ENCODE results near the gene PRRC2C. TPM values are rescaled to one million over a fixed set of nuclear protein-coding genes. Genes with fewer than 3 reads are reported as not detected.

PRRC2C gene
- total and polyA plus RNA-seq, 10 donors = 30.1 to 216 (median 163) TPM

GRCh38 chr1:171521567-171521966 lies 36.2 kb downstream of the PRRC2C start:
- no peaks in the 10 kb centered on the region for H3K27me3 ChIP-seq (replicated peaks in 1 of 7)
- H3K36me3 ChIP-seq = peaks cover 6 to 100% (median 93%) of the 10 kb centered on the region in 6 donors
- H3K4me3 ChIP-seq = no peak overlapping the region
- DNase-seq = no peak
- TF ChIP-seq POLR2AphosphoS5 (IDR thresholded peaks at IDR 0.05) (no peak), POLR2A (IDR thresholded peaks at IDR 0.05) (no peak)
- TF ChIP-seq, protein P1, sequence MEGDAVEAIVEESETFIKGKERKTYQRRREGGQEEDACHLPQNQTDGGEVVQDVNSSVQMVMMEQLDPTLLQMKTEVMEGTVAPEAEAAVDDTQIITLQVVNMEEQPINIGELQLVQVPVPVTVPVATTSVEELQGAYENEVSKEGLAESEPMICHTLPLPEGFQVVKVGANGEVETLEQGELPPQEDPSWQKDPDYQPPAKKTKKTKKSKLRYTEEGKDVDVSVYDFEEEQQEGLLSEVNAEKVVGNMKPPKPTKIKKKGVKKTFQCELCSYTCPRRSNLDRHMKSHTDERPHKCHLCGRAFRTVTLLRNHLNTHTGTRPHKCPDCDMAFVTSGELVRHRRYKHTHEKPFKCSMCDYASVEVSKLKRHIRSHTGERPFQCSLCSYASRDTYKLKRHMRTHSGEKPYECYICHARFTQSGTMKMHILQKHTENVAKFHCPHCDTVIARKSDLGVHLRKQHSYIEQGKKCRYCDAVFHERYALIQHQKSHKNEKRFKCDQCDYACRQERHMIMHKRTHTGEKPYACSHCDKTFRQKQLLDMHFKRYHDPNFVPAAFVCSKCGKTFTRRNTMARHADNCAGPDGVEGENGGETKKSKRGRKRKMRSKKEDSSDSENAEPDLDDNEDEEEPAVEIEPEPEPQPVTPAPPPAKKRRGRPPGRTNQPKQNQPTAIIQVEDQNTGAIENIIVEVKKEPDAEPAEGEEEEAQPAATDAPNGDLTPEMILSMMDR (IDR thresholded peaks at IDR 0.05 in 8 of 11, conservative IDR thresholded peaks at IDR 0.05 in 3 of 11) = no peak
- H3K4me1 ChIP-seq = peaks cover 0 to 11% (median 0%) of the 10 kb centered on the region in 6 donors
- intact Hi-C loops (cut with DNase I; ENCODE audit: low total_unique reads) = no loop called here
- no peak overlapping the region for H3K27ac ChIP-seq
- no peaks in the 10 kb centered on the region for H3K9me3 ChIP-seq
- 76 to 87% (median 80%) methylated on average over 2 of the region's 2 CpGs for WGBS, 5 donors

GRCh38 chr1:171530676-171531075 lies 45.3 kb downstream of the PRRC2C start:
- no peak overlapping the region for H3K4me3 ChIP-seq
- H3K9me3 ChIP-seq = no peaks in the 10 kb centered on the region
- peaks cover 10 to 100% (median 93%) of the 10 kb centered on the region in 6 donors for H3K36me3 ChIP-seq
- no peaks in the 10 kb centered on the region for H3K4me1 ChIP-seq
- H3K27ac ChIP-seq = no peak overlapping the region
- no peaks in the 10 kb centered on the region for H3K27me3 ChIP-seq (replicated peaks in 1 of 7)
- intact Hi-C loops (cut with DNase I; ENCODE audit: low total_unique reads) = no loop called here
- WGBS, 5 donors = 91 to 97% (median 95%) methylated on average over 3 of the region's 3 CpGs
- TF ChIP-seq, protein P1 (IDR thresholded peaks at IDR 0.05 in 8 of 11, conservative IDR thresholded peaks at IDR 0.05 in 3 of 11) = no peak
- TF ChIP-seq POLR2A (IDR thresholded peaks at IDR 0.05) (no peak), POLR2AphosphoS5 (IDR thresholded peaks at IDR 0.05) (no peak)
- no peak for DNase-seq

DNA sequence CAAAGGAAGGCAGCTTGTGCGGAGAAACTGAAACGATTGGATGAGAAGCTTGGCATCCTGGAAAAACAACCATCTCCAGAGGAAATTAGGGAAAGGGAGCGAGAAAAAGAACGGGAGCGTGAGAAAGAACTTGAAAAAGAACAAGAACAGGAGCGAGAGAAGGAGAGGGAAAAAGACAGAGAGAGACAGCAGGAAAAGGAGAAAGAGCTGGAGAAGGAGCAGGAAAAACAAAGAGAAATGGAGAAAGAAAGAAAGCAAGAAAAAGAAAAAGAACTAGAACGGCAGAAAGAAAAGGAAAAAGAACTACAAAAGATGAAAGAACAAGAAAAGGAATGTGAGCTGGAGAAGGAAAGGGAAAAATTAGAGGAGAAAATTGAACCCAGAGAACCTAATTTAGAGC lies 47.2 kb downstream of the PRRC2C start:
- TF ChIP-seq POLR2AphosphoS5 (IDR thresholded peaks at IDR 0.05) (no peak), POLR2A (IDR thresholded peaks at IDR 0.05) (no peak)
- TF ChIP-seq, protein P1 (IDR thresholded peaks at IDR 0.05 in 8 of 11, conservative IDR thresholded peaks at IDR 0.05 in 3 of 11) = no peak

DNA sequence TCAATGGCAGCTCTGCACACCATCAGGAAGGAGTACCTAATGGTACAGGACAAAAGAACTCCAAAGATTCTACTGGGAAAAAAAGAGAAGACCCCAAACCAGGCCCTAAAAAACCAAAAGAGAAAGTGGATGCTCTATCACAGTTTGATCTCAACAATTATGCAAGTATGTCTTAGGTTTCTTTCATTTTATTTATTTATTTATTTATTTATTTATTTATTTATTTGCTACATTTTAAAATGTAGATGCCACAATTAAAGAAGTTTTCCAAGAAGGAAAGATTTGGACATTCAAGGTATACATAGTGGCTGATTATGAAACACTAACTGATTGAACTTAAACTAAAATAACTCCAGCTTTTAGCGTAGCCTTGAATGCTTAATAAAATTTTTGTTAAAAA lies 60.2 kb downstream of the PRRC2C start:
- TF ChIP-seq POLR2AphosphoS5 (IDR thresholded peaks at IDR 0.05) (no peak), POLR2A (IDR thresholded peaks at IDR 0.05) (no peak)
- TF ChIP-seq, protein P1 (IDR thresholded peaks at IDR 0.05 in 8 of 11, conservative IDR thresholded peaks at IDR 0.05 in 3 of 11) = no peak
- WGBS, 5 donors = 93 to 100% (median 98%) methylated on average over 1 of the region's 1 CpG
- Histone ChIP-seq H3K9me3 (peaks cover 0 to 3% (median 0%) of the 10 kb centered on the region in 8 donors), H3K27ac (no peak overlapping the region), H3K27me3 (replicated peaks in 1 of 7) (no peaks in the 10 kb centered on the region), H3K36me3 (peaks cover 0 to 100% (median 90%) of the 10 kb centered on the region in 6 donors), H3K4me3 (no peak overlapping the region), H3K4me1 (no peaks in the 10 kb centered on the region)
- intact Hi-C loops (cut with DNase I; ENCODE audit: low total_unique reads) = no loop called here
- DNase-seq = no peak

More for the DNA sequence above, 47.2 kb downstream of the PRRC2C start:
- intact Hi-C loops (cut with DNase I; ENCODE audit: low total_unique reads) = no loop called here
- H3K36me3 ChIP-seq = peaks cover 10 to 100% (median 94%) of the 10 kb centered on the region in 6 donors
- H3K4me1 ChIP-seq = no peaks in the 10 kb centered on the region
- H3K27ac ChIP-seq = no peak overlapping the region
- 93 to 98% (median 97%) methylated on average over 7 of the region's 7 CpGs for WGBS, 5 donors
- H3K9me3 ChIP-seq = no peaks in the 10 kb centered on the region
- no peak overlapping the region for H3K4me3 ChIP-seq
- DNase-seq = no peak
- no peaks in the 10 kb centered on the region for H3K27me3 ChIP-seq (replicated peaks in 1 of 7)
